ENCODE data around the gene USP2. TPM values are rescaled to one million over a fixed set of nuclear protein-coding genes. Genes with fewer than 3 reads are reported as not detected.

The USP2 gene
- total and polyA plus RNA-seq, 7 donors, result 49.0 to 210 (median 76.4) TPM

- Histone ChIP-seq H3K27ac (no peak overlapping the region), H3K36me3 (ENCODE audit: insufficient read depth in 1 of 2, low read depth in 1 of 2) (no peaks in the 10 kb centered on the region), H3K27me3 (ENCODE audit: insufficient read depth in 3 of 3, low read length in 2 of 3) (no peaks in the 10 kb centered on the region), H3K4me3 (no peak overlapping the region), H3K9me3 (no peaks in the 10 kb centered on the region), H3K4me1 (peaks cover 4% of the 10 kb centered on the region)
- peak; percentile 70 for TF ChIP-seq CTCF (IDR thresholded peaks at IDR 0.05)
- DNase-seq, result peak; percentile 73 to 81
- WGBS, 3 donors, result 13 to 16% (median 15%) methylated on average over 8 of the region's 8 CpGs
- peak in 2 of 4 donors; percentile 38 to 62 for ATAC-seq
- intact Hi-C loops (cut with DNase I), result loop anchor here in 1 of 2 donors (5.0 to 10.0 kb wide), 2 partner anchors 116 to 179 kb away; partner anchors contain the start of genes ABCG4 and CBL
Measured at GRCh38 chr11:119323532-119324033, 57.9 kb downstream of the USP2 start.

- no peaks in the 10 kb centered on the region for H3K9me3 ChIP-seq
- intact Hi-C loops (cut with DNase I), result loop anchor here in 1 of 2 donors (5.0 to 10.0 kb wide), 2 partner anchors 116 to 178 kb away; partner anchors contain the start of genes ABCG4 and CBL
- peak in 1 of 2 donors; percentile 34 for DNase-seq
- no peaks in the 10 kb centered on the region for H3K27me3 ChIP-seq (ENCODE audit: insufficient read depth in 3 of 3, low read length in 2 of 3)
- no peak for TF ChIP-seq CTCF (IDR thresholded peaks at IDR 0.05)
- peak overlapping the region; percentile 80 for H3K27ac ChIP-seq
- 79 to 88% (median 80%) methylated on average over 18 to 20 of the region's 20 CpGs for WGBS, 3 donors
- peaks cover 4% of the 10 kb centered on the region for H3K4me1 ChIP-seq
- H3K4me3 ChIP-seq, result no peak overlapping the region
- no peaks in the 10 kb centered on the region for H3K36me3 ChIP-seq (ENCODE audit: insufficient read depth in 1 of 2, low read depth in 1 of 2)
- ATAC-seq, result no peak
Measured at GRCh38 chr11:119322921-119323531, 58.5 kb downstream of the USP2 start.

- intact Hi-C loops (cut with DNase I), result loop anchor here in 1 of 2 donors (5.0 to 10.0 kb wide), 2 partner anchors 115 to 178 kb away; partner anchors contain the start of genes ABCG4 and CBL
- Histone ChIP-seq H3K27ac (peak overlapping the region; percentile 80), H3K4me1 (peaks cover 4% of the 10 kb centered on the region), H3K4me3 (peak overlapping the region; percentile 62), H3K36me3 (ENCODE audit: insufficient read depth in 1 of 2, low read depth in 1 of 2) (no peaks in the 10 kb centered on the region), H3K27me3 (ENCODE audit: insufficient read depth in 3 of 3, low read length in 2 of 3) (no peaks in the 10 kb centered on the region), H3K9me3 (no peaks in the 10 kb centered on the region)
- no peak for TF ChIP-seq CTCF (IDR thresholded peaks at IDR 0.05)
- DNase-seq (no peak), ATAC-seq (no peak)
- WGBS, 3 donors, result 61% methylated on average over 6 of the region's 6 CpGs
Measured at GRCh38 chr11:119322360-119322739, 59.1 kb downstream of the USP2 start.

GRCh38 chr11:119320776-119321524 is 60.5 kb downstream of the USP2 start:
- no peaks in the 10 kb centered on the region for H3K36me3 ChIP-seq (ENCODE audit: insufficient read depth in 1 of 2, low read depth in 1 of 2)
- no peak for TF ChIP-seq CTCF (IDR thresholded peaks at IDR 0.05)
- WGBS, 3 donors, result 9 to 12% (median 11%) methylated on average over 58 to 60 of the region's 60 CpGs
- peak overlapping the region; percentile 62 for H3K4me3 ChIP-seq
- ATAC-seq (peak; percentile 13 to 49 (median 22)), DNase-seq (peak; percentile 53 to 70)
- no peaks in the 10 kb centered on the region for H3K9me3 ChIP-seq
- peaks cover 4% of the 10 kb centered on the region for H3K4me1 ChIP-seq
- intact Hi-C loops (cut with DNase I), result loop anchor here in 1 of 2 donors (5.0 to 10.0 kb wide), 2 partner anchors 114 to 176 kb away; partner anchors contain the start of genes ABCG4 and CBL
- H3K27ac ChIP-seq, result peak overlapping the region; percentile 80
- no peaks in the 10 kb centered on the region for H3K27me3 ChIP-seq (ENCODE audit: insufficient read depth in 3 of 3, low read length in 2 of 3)
